DND-41 (cell line): Measurements from ENCODE around the gene TMCC1.

ENCODE experiments used
- CTCF ChIP-seq: IDR thresholded peaks from 2 replicates; pipeline ENCODE4 v1.5.1; 2012; ENCODE audit warnings: borderline replicate concordance, low read length, moderate library complexity, mild to moderate bottlenecking; ENCODE audit not compliant: poor library complexity, severe bottlenecking; ENCODE audit errors: extremely low read depth
- EZH2 ChIP-seq: IDR thresholded peaks from 3 replicates; pipeline ENCODE4 v1.6.1; 2012; ENCODE audit warnings: borderline replicate concordance, low read depth, mild to moderate bottlenecking, moderate library complexity, low read length, inconsistent platforms; ENCODE audit not compliant: severe bottlenecking

DNA sequence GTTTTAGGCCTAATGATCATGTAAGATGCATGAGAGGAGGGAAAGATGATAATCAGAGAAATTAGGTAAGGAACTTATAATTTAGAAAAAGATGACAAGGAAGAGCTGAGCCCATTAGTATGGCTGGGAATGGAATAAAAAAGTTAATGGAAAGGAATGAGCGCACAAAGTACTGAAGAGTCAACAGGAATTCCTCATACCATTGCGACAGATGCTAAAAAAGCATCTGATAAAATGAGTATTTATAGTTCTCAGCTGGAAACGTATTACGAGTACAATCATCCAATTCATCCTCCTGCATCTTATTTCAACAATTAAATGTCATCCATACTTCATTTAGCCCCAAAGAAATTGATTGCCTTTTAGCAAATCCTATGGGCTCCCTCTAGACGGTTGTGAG, 58.9 kb downstream of the TMCC1 start:
- no peak for TF ChIP-seq EZH2
- no peak for TF ChIP-seq CTCF
